ENCODE results near the gene ARHGEF11. TPM values are rescaled to one million over a fixed set of nuclear protein-coding genes. Genes with fewer than 3 reads are reported as not detected.

ARHGEF11 gene
- total RNA-seq, 1 donor from 2014 or later = 12.4 TPM

- FAIRE-seq = no peak
- no peak for TF ChIP-seq CTCF (IDR thresholded peaks at IDR 0.05; ENCODE audit: insufficient read depth, low read length, severe bottlenecking)
- DNase-seq (ENCODE audit: low read depth) = no peak
- Histone ChIP-seq H3K4me3 (ENCODE audit: low read depth, low read length) (no peak overlapping the region), H3K27me3 (ENCODE audit: control insufficient read depth, insufficient read depth, low read length) (no peaks in the 10 kb centered on the region), H3K36me3 (ENCODE audit: control insufficient read depth, insufficient read depth, low read length) (no peaks in the 10 kb centered on the region)
Observed at GRCh38 chr1:156992215-156992614, 53.3 kb downstream of the ARHGEF11 start.

- Histone ChIP-seq H3K36me3 (ENCODE audit: control insufficient read depth, insufficient read depth, low read length) (peaks cover 6% of the 10 kb centered on the region), H3K27me3 (ENCODE audit: control insufficient read depth, insufficient read depth, low read length) (no peaks in the 10 kb centered on the region), H3K4me3 (ENCODE audit: low read depth, low read length) (no peak overlapping the region)
- no peak for TF ChIP-seq CTCF (IDR thresholded peaks at IDR 0.05; ENCODE audit: insufficient read depth, low read length, severe bottlenecking)
- FAIRE-seq = no peak
- no peak for DNase-seq (ENCODE audit: low read depth)
Observed at GRCh38 chr1:156987715-156988114, 57.8 kb downstream of the ARHGEF11 start.

DNA sequence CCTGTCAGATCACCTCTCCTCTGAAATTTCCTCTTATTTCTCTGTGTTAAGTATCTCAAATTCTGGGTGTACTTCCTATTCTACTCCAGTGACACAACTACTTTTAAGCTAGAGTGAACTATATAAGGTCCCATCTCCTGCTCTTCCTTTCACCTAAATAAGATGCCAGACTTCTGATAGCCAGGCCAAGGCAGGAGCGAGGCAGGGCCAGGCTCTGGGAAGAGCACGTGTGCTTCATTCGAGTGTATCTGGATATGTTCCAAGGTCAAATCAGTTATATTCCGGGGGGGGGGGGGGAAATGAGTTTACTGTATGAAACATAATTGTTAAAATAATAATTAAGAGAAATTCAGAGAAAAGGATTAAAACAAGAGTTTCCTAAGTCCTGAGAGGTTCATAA lies 65.0 kb downstream of the ARHGEF11 start:
- Histone ChIP-seq H3K27me3 (ENCODE audit: control insufficient read depth, insufficient read depth, low read length) (no peaks in the 10 kb centered on the region), H3K36me3 (ENCODE audit: control insufficient read depth, insufficient read depth, low read length) (peaks cover 10% of the 10 kb centered on the region), H3K4me3 (ENCODE audit: low read depth, low read length) (no peak overlapping the region)
- no peak for TF ChIP-seq CTCF (IDR thresholded peaks at IDR 0.05; ENCODE audit: insufficient read depth, low read length, severe bottlenecking)
- DNase-seq (ENCODE audit: low read depth) (no peak), FAIRE-seq (no peak)

- peaks cover 5% of the 10 kb centered on the region for H3K36me3 ChIP-seq (ENCODE audit: control insufficient read depth, insufficient read depth, low read length)
- DNase-seq (ENCODE audit: low read depth) = no peak
- no peaks in the 10 kb centered on the region for H3K27me3 ChIP-seq (ENCODE audit: control insufficient read depth, insufficient read depth, low read length)
- TF ChIP-seq CTCF (IDR thresholded peaks at IDR 0.05; ENCODE audit: insufficient read depth, low read length, severe bottlenecking) = no peak
- FAIRE-seq = no peak
- no peak overlapping the region for H3K4me3 ChIP-seq (ENCODE audit: low read depth, low read length)
Observed at GRCh38 chr1:156975084-156975483, 70.5 kb downstream of the ARHGEF11 start.

DNA sequence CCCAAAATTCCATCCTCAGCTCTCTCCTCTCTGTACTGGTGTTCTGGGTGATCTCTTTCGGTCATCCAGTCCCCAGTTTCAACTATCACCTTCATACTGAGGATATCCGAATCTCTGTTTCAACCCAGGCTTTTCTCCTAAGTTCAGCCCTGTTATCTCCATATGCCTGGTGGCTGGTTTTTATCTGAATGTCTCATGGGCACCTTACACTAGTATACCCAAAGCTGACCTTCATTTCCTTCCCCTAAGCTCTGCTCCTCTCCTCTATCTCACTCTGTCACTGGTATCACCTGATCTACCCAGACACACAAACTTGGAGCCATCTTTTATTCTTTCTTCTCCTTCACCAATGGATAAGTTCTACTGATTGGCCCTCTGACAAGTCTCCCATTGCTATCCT lies 72.1 kb downstream of the ARHGEF11 start:
- H3K4me3 ChIP-seq (ENCODE audit: low read depth, low read length) = no peak overlapping the region
- no peak for TF ChIP-seq CTCF (IDR thresholded peaks at IDR 0.05; ENCODE audit: insufficient read depth, low read length, severe bottlenecking)
- H3K36me3 ChIP-seq (ENCODE audit: control insufficient read depth, insufficient read depth, low read length) = peaks cover 5% of the 10 kb centered on the region
- FAIRE-seq = no peak
- no peaks in the 10 kb centered on the region for H3K27me3 ChIP-seq (ENCODE audit: control insufficient read depth, insufficient read depth, low read length)
- DNase-seq (ENCODE audit: low read depth) = no peak

DNA sequence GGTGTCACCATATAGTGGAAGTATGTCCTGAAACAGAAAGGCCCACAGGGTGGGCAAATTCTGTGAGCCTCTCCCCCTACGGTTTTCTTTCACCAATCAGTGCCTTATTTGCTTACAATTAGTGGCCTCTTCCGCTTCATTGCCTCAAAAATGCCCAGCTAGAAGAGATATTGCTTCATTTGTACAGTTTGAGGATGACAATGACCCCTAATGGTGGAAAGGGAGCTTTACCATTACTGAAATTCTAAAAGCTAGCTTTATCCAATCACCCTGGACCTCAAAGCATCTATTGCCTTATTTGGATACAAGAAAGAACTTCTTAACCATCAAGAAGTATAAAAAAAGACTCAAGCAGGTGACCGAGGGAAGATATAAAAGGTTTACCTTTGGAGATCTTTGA lies 75.5 kb downstream of the ARHGEF11 start:
- DNase-seq (ENCODE audit: low read depth) (peak; percentile 13), FAIRE-seq (no peak)
- Histone ChIP-seq H3K27me3 (ENCODE audit: control insufficient read depth, insufficient read depth, low read length) (no peaks in the 10 kb centered on the region), H3K4me3 (ENCODE audit: low read depth, low read length) (no peak overlapping the region), H3K36me3 (ENCODE audit: control insufficient read depth, insufficient read depth, low read length) (peaks cover 6% of the 10 kb centered on the region)
- no peak for TF ChIP-seq CTCF (IDR thresholded peaks at IDR 0.05; ENCODE audit: insufficient read depth, low read length, severe bottlenecking)
